EH (cell line): Measurements from ENCODE around the gene PPIG.
"Not testable (repeated sequence)": the region's sequence is repeated elsewhere in the genome, so short reads cannot be mapped to it uniquely, and the experiment has no call there.

Experiments
- DNase-seq: peaks from one replicate; pipeline ENCODE4 v3.0.0-alpha.2; 2015; ENCODE audit warnings: low read depth

PPIG gene

DNA sequence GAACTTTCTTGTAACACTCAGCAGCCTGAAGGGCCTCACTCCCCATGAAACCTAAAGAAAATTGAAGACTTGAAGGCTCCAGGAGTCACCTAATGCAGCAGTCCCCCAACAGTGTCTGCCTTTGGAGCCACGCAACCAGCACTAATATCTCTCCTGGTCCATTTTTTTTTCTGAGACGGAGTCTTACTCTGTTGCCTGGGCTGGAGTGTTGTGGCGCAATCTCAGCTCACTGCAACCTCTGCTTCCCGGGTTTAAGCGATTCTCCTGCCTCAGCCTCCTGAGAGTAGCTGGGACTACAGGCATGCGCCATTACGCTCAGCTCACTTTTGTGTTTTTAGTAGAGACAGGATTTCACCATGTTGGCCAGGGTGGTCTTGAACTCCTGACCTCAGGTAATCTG, 12.4 kb downstream of the PPIG start:
- not testable (repeated sequence) for DNase-seq

DNA sequence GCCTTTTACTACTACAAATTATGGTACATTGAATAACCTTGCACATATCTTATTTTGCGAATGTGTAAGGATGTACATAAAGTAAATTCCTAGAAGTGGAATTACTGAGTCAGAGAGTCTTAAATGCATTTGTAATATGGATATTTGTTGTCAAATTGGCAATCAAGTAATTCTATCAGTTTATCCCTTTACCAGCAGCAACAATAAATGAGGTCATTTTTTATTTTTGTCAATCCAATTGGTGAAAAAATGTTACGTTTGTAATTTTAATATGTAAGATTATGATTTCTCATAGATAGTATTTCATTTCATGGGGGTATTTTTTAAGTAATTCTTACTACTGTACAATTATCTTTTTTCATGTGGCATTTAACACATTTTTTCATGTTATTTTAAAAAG, 14.8 kb downstream of the PPIG start:
- DNase-seq: no peak

DNA sequence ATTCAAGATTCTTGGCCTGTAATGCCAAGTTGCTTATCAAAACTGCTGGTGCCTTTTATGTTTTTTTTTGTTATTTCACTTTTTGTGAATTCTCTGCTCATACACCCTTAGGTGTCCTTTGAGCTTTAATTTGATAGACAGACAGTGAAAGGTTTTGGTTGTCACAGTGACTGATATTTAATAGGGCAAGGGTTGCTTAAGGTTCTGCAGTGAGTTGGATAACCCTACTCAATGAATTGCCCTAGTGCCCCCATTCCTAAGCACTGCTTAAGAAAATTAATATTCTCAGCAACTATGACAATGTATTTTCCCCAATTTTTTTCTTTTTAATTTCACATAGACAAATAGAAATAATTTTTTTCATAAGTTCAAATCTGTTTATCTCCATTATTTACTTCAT, 15.4 kb downstream of the PPIG start:
- DNase-seq: no peak

DNA sequence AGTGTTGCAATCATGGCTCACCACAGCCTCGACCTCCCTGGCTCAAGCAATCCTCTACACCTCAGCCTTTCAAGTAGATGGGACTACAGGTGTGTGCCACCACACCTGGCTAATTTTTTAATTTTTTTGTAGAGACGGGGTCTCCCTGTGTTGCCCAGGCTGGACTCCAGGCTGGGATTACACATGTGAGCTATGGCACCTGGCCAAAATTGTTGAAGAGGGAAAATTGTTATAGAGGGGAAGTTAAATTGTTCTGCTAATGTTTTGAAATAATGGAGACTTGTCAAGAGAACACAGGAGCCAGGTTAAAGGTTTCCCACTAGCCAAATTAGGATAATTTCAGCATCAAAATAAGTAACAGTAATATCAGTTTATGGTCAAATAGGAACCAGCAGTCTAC, 25.1 kb downstream of the PPIG start:
- DNase-seq: no peak

DNA sequence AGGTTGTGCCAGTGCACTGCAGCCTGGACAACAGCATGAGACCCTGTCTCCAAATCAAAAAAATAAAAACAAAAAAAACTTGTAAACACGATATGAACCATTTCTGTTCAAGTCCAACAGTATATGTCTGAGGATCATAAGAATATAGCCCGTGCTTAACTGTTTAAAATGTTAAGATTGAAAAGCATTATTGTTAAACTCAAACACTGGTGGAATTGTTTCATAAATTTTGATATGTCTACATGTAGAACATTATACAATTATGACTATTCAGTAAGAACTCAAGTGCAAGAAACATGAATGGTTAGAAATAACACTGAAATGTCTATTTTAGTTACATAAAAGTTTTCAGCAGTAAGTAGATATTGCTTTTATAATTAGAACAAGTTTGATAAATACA, 29.7 kb downstream of the PPIG start:
- no peak for DNase-seq

DNA sequence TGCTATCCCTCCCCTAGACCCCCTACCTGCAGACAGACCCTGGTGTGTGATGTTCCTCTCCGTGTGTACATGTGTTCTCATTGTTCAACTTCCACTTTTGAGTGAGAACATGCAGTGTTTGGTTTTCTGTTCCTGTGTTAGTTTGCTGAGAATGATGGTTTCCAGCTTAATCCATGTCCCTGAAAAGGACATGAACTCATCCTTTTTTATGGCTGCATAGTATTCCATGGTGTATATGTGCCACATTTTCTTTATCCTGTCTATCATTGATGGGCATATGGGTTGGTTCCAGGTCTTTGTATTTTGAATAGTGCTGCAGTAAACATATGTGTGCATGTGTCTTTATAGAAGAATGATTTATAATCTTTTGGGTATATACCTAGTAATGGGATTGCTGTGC, 31.8 kb downstream of the PPIG start:
- DNase-seq: not testable (repeated sequence)

DNA sequence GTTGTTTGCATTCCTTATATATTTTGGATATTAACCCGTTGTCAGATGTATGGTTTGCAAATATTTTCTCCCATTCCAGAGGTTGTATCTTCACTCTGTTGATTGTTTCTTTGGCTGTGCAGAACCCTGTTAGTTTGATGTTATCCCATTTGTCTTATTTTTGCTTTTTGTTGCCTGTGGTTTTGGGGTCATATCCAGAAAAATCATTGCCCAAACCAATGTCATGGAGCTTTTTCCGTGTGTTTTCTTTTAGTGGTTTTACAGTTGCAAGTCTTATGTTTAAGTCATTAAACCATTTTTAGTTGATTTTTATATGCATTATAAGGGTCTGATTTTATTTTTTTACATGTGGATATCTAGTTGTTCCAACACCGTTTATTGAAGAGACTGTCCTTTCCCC, 35.8 kb downstream of the PPIG start:
- DNase-seq: peak; percentile 17

DNA sequence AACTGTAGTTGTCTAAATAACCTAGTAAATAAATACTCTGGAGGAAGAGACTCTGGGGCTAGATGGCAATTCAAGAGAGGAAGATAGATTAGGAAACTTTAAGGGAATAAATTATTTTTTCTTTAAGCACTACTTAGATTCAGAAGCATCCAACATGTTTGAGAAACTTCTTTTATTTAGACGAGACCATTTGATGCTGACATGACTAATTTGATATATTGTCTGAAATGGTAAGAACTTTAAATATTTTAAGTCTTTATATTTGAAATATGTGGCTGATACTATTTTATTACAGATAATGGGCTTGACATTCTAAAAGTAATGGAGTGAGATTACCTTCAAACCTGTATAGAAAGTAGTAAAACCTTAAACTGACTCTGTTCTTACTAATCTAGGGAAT, 36.4 kb downstream of the PPIG start:
- DNase-seq: no peak

DNA sequence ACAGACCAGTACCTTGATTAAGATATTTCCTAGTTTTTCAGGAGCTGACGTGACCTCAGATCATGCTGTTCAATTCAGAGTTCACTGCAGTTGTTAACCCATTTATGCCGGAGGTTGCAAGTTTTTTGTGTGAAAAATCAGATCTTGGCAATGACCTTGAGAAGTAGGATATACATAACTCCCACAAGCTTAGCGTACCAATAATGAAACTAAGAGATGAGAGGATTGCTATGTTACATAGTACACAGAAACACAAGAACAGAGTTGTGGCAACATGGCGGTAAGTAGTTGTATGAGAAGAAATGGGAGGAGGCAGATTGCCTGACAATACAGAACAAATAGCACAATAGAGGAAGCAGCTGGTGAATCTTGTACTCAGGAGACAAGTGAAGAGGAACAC, 39.1 kb downstream of the PPIG start:
- no peak for DNase-seq

DNA sequence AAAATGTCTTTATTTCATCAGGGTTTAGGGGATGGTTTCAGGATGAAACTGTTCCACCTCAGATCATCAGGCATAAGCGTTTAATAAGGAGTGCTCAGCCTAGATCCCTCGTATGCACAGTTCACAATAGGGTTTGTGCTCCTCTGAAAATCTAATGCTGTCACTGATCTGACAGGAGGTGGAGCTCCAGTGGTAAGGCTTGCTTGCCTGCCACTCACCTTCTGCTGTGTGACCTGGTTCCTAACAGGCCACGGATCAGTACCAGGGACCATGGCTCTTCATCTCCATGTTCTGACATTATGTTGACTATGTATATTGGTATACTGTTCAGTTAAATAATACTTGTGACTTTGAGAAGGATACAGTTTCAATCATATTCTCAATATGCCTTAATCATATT, 41.6 kb downstream of the PPIG start:
- DNase-seq: no peak

DNA sequence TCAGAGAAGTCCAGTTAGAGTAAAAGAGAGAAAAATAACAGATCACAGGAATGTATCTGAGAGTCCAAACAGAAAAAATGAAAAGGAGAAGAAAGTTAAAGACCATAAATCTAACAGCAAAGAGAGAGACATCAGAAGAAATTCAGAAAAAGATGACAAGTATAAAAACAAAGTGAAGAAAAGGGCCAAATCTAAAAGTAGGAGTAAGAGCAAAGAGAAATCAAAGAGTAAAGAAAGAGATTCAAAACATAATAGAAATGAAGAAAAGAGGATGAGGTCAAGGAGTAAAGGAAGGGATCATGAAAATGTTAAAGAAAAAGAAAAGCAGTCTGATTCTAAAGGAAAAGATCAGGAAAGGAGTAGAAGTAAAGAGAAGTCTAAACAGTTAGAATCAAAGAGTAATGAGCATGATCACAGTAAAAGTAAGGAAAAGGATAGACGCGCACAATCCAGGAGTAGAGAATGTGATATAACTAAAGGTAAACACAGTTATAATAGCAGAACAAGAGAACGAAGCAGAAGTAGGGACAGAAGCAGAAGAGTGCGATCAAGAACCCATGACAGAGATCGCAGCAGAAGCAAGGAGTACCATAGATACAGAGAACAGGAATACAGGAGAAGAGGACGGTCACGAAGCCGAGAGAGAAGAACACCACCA, 52.4 kb downstream of the PPIG start:
- no peak for DNase-seq

DNA sequence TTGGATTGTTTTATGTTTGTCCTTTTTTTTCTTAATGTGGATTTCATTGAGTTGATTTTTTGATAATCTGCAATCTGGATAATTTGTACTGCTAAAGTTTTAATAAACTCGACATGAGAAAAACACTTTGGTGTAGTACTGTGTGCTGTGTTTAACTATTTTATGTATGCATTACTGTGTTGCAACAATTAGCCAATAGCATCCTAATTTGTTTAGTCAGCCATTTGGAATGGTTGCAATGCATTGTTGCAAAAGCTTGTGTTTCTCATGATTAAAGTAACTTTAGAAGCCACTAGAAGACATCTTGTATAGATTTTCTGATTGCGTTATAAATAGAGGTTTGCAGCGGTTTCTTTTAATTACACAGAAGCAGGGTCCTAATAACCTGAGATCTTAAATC, 53.5 kb downstream of the PPIG start:
- peak; percentile 86 for DNase-seq

DNA sequence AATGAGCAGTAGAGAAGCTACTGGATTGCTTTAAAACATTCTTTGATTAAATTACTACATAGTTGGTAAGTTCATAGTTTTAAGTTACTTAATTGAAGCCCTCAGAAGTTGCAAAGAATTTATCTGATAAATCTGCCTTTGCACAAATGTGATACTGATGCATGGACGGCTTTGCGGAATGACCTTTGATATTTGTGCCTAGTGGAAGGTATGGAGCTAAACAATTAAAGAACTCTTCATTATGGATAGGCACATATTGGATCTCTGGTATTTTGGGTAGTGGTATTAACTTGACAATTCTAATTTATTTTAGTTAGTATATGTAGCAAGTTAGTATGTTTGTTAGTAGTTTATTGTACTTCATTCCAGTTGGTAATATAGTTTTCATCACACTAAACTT, 56.0 kb downstream of the PPIG start:
- DNase-seq: no peak

DNA sequence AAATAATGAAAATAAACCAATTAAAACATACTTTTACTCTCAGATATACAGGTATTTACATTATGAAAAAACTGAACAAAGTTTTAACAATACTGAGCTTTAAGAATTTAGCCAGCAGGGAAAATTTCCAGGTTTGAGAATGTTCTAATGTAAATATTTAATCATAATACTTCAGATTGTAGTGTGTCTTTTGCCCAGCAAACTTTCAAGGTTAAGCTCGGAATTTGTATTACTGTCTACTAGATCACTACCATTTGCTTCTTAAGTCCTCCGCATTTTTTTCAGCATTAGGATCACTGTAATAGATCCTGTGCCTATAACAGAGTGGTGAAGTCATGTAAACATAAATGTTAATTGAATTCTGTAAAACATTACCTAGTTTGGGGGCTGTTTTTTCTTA, 57.3 kb downstream of the PPIG start:
- no peak for DNase-seq

DNA sequence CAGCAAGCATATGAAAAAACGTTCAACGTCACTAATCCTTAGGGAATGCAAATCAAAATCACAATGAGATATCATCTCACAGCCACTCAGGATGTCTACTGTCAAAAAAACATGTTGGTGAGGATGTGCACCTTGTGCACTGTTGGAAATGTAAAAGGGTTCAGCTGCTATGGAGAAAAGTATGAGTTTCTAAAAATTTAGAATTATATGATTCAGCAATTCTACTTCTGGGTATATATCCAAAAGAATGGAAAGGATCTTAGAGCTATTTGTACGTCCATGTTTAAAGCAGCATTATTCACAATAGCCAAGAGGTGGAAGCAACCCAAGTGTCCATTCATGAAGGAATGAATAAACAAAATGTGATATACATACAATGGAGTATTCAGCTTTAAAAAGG, 60.0 kb downstream of the PPIG start:
- no peak for DNase-seq

DNA sequence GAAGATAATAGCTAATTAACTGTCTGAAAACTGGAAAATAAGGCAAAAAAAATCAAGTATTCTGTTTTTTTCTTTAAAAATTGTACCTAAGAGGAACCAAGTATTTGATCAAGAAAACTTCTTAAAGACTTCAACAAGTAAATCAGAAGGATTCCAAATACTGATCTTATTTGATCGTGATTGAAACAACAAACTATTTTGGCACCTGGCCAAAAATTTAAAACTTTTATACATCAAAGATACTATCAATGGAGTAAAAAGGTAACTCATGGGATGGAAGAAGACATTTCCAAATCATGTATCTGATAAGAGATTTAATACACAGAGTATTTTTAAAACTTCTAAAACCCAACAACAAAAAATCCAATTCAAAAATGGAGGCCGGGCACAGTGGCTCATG, 63.3 kb downstream of the PPIG start:
- no peak for DNase-seq

DNA sequence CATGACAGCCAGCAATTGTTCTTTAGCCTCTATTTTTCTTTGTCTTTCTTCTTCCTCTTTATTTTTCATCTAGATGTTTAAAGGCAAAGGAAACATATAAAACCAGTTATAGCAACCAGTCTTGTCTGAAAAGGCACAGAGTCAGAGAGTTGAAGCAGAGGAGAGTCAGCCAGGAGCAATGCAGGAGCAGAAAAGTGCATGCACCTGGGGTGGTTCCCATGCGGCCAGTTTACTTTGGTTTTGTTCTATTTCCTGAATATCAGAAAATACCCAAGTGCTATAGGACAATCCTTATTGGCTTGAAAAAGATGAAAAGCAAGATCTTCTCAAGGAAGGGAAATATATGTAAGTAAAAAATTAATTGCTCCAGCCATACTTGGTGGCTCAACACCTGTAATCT, 65.1 kb downstream of the PPIG start:
- DNase-seq: no peak

DNA sequence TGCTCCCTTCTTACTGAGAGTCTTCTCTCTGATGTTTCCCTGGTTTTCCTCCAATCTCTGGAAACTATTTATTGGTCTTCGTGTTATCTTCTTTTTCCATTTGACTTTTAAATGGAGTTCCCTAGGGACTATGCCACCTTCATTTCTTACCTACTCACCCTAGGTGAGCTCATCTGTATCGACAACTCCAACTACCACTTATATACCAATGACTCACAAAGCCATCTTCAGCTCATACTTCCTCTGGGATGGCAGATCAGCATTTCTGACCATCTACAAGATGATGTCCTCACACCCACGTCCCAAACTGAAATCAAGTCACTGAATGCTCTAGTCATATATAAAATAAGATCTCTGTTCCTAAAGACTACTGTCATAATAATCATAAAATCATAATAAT, 69.5 kb downstream of the PPIG start:
- DNase-seq: no peak

DNA sequence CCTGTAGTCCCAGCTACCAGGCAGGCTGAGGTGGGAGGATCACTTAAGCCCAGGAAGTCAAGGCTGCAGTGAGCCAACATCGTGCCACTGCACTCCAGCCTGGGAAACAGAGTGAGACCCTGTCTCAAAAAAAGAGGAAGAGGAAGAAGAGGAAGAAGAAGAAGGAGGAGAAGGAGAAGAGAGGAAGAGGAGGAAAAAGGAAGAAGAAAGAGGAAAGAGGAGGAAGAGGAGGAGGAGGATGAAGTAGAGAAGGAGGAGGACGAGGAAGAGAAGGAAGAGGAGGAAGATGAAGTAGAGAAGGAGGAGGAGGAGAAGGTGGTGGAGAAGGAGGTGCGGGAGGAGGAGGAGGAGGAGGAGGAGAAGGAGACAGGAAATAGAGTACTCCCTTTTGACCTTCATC, 72.0 kb downstream of the PPIG start:
- DNase-seq: no peak

DNA sequence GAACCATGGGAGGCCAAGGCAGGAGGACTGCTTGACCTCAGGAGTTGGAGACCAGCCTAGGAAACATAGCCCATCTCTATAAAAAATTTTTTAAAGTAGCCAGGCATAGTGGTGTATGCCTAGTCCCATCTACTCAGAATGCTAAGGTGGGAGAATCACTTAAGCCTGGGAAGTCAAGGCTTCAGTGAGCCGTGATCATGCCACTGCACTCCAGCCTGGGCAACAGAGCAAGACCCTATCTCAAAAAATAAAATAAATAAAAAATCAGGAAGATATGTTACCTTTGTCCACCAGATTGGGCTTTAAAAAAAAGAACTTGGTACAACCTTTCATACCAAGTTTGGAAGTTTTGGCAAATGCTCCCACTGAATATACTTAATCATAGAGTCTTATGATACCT, 74.7 kb downstream of the PPIG start:
- no peak for DNase-seq

DNA sequence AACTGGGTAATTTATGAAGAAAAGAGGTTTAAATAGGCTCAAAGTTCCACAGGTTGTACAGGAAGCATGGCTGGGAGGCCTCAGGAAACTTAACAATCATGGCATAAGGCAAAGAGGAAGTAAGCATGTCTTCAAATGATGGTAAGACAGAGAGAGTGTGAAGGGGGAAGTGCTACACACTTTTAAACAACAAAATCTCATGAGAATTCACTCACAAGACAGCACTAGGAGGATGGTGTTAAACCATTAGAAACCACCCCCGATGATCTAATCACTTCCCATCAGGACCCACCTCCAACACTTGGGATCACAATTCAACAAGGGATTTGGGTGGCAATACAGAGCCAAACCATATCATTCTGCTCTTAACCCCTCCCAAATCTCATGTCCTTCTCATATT, 75.2 kb downstream of the PPIG start:
- DNase-seq: no peak

DNA sequence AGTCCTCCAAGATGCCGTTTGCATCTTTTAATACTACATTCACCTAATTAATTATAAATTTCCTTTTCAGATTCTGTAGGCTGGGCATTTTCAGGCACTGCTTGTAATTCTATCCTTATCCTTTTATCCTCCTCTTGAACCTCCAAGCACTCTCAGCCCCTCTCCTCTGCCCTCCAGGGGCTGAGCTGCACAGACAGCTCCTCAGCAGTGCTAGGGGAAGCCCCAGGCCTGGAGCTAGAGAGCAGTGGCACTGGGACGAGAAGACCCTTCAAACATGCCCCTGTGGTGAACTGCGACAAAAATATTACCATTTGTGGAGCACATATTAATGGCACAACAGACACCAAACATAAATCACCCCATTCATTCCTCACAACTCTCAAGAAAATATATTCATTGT, 77.1 kb downstream of the PPIG start:
- DNase-seq: no peak

DNA sequence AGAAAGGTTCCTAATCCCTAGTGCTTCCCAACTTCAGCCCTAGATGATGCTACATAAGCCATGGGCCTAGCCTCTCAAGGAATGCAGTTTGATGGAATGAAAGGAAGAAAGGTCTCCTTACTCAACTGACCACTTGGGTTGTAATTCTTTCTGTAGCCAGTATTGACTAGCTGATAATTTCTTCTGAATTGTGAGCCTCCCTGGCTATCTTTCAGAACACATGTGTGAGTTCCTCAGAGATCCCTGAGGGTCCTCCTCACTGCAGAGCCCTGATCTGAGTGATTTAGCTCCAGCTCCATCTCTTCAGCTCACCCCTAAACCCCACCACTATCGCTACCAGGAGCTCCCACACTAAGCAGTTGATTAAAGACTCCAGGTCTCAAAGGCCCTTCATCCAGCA, 78.6 kb downstream of the PPIG start:
- DNase-seq: no peak

DNA sequence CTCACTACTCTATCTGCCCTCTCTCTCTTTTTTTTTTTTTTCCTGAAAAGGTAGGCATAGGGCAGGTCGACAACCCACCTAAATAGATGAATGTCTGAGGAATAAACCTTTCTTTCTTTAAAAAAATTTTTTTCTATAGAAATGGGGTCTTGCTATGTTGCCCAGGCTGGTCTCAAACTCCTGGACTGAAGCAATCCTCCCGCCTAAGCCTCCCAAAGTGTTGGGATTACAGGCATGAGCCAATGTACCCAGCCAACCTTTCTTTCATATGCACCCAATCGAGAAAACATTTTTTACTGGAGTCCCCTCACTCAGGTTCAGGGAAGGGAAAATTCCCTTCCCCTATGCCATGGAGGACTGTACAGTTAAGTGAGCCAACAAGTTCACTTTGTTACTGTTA, 79.1 kb downstream of the PPIG start:
- no peak for DNase-seq

DNA sequence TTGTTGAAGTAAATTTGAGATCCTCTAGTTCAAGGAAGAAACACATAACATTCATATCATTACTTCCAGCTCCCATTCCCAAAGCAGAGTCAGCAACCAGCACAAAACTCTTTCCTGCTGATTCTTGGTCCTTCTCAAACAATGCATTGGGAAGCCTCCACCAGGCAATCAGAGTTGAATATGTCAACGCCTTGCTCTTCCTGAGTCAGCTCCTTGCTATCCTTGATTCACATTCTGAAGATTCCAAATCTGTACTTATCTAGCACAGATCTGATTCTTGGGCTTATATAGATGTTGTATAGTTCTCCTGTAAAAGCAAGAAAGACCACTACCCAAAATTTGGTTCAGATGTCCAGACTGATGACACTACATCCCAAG, 80.4 kb downstream of the PPIG start:
- peak; percentile 73 for DNase-seq
